ENCODE data around the gene FGF1.

DNA sequence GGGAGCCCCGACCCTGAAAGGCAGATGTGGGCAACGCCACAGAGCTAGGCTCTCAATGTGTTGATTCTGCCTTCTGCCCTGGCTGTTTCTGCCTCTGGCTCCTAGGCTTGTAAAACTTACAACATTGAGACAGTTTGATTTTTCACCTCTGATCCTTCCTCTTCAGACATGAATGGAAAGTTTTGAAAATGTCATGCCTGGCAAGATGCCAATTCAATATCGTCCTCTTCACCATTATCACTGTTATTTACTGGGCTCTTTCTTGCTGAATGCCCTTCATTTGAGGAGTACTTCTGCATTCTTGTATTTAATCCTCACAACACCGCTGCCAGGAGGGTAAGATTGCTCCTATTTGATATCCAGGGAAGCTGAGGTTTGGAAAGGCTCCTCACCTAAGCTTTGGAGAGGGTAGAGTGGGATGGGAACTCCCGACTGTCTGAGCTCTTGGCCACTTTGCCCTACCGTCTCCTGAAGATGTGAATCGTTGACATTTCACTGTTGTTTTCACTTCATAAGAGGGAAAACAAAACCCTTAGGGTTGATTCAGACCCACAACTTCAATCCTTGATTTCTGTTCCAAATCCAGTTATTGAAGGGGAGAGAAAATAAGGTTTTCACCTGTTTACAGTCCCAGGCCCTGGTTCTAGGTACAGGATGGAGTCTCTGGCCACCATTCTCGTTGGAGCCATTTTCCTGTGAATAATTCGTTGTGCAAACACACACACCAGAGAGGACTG lies 12.7 kb upstream of the FGF1 start:
- TF ChIP-seq POLR2AphosphoS5 (IDR thresholded peaks at IDR 0.05; ENCODE audit: insufficient read depth, low read depth, low read length) = no peak
- TF ChIP-seq, protein P1, sequence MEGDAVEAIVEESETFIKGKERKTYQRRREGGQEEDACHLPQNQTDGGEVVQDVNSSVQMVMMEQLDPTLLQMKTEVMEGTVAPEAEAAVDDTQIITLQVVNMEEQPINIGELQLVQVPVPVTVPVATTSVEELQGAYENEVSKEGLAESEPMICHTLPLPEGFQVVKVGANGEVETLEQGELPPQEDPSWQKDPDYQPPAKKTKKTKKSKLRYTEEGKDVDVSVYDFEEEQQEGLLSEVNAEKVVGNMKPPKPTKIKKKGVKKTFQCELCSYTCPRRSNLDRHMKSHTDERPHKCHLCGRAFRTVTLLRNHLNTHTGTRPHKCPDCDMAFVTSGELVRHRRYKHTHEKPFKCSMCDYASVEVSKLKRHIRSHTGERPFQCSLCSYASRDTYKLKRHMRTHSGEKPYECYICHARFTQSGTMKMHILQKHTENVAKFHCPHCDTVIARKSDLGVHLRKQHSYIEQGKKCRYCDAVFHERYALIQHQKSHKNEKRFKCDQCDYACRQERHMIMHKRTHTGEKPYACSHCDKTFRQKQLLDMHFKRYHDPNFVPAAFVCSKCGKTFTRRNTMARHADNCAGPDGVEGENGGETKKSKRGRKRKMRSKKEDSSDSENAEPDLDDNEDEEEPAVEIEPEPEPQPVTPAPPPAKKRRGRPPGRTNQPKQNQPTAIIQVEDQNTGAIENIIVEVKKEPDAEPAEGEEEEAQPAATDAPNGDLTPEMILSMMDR (IDR thresholded peaks at IDR 0.05; ENCODE audit: extremely low read depth in 1 of 2, insufficient read depth in 1 of 2, low read depth in 1 of 2, low read length in 2 of 2) = no peak
- no peak for TF ChIP-seq POLR2A (IDR thresholded peaks at IDR 0.05; ENCODE audit: low read depth, low read length)
- TF ChIP-seq EZH2 (IDR thresholded peaks at IDR 0.05; ENCODE audit: borderline replicate concordance, low read depth, low read length, severe bottlenecking) = no peak
- TF ChIP-seq, protein P2, sequence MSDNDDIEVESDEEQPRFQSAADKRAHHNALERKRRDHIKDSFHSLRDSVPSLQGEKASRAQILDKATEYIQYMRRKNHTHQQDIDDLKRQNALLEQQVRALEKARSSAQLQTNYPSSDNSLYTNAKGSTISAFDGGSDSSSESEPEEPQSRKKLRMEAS (IDR thresholded peaks at IDR 0.05; ENCODE audit: insufficient read depth, insufficient read length) = no peak

All from endothelial cell of umbilical vein (primary cell).